Immature natural killer cell (primary cell): ENCODE data around the gene PSEN1. TPM values are rescaled to one million over a fixed set of nuclear protein-coding genes. Genes with fewer than 3 reads are reported as not detected.
A peak's percentile ranks its signal among the peaks of the same experiment; 100 is the strongest.

Experiments
- DNase-seq, 3 donors: peaks; one replicate each; pipeline ENCODE4 v3.0.0; 2022; ENCODE audit warnings: mixed read lengths in 1 of 3
- H3K27ac Mint-ChIP-seq, 6 donors: one replicate each; pipeline ENCODE4 v1.8.0; 2020; ENCODE audit warnings: mixed read lengths in 6 of 6, mild to moderate bottlenecking in 5 of 6, inconsistent platforms in 4 of 6, moderate library complexity in 3 of 6
- H3K27me3 Mint-ChIP-seq, 3 donors: one replicate each; pipeline ENCODE4 v1.8.0; 2020 to 2021; ENCODE audit warnings: low read depth in 3 of 3, mild to moderate bottlenecking in 3 of 3, mixed read lengths in 3 of 3, moderate library complexity in 3 of 3, inconsistent platforms in 1 of 3
- H3K36me3 Mint-ChIP-seq, 3 donors: one replicate each; pipeline ENCODE4 v1.8.0; 2020; ENCODE audit warnings: mixed read lengths in 3 of 3, inconsistent platforms in 2 of 3, mild to moderate bottlenecking in 2 of 3
- H3K4me1 Mint-ChIP-seq, 2 donors: one replicate each; pipeline ENCODE4 v1.8.0; 2020; ENCODE audit warnings: inconsistent platforms in 2 of 2, mild to moderate bottlenecking in 2 of 2, mixed read lengths in 2 of 2, moderate library complexity in 1 of 2
- H3K4me3 Mint-ChIP-seq, 5 donors: one replicate each; pipeline ENCODE4 v1.8.0; 2020; ENCODE audit warnings: mild to moderate bottlenecking in 5 of 5, mixed read lengths in 5 of 5, inconsistent platforms in 3 of 5, moderate library complexity in 3 of 5
- H3K9me3 Mint-ChIP-seq, 6 donors: one replicate each; pipeline ENCODE4 v1.8.0; 2020; ENCODE audit warnings: mild to moderate bottlenecking in 6 of 6, mixed read lengths in 6 of 6, inconsistent platforms in 4 of 6, moderate library complexity in 3 of 6
- polyA plus RNA-seq, 3 donors: library from polyadenylated mRNA; unstranded; fragments of 300-500 nt; fragmentation: Illumina TruSeq; gene quantifications; one replicate each; pipeline ENCODE4 v1.2.3, GENCODE V29; 2021

Gene PSEN1
- polyA plus RNA-seq, 3 donors from 2014 or later = 26.8 to 43.0 (median 40.9) TPM

DNA sequence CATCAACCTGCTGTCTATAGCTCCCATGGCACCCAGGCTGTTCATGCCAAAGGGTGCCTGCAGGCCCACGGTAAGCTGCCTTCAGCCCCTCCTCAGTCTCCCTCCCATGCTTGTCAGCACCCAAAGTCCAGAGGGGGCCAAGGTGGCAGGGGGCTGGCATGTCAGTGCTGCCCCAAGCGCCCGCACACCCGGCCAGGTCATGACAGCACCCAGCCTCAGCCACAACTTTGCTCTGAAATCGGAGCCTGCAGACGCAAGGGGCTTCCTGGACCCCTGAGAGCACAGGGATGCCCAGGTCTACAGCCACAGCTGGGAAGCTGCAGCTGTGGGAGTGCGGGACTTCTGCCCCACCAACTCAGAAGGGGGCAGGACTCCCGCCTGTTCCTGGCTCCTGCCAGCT is 72.5 kb downstream of the PSEN1 start:
- DNase-seq = no peak
- peaks cover 0 to 1% (median 0%) of the 10 kb centered on the region in 3 donors for H3K27me3 Mint-ChIP-seq
- H3K4me1 Mint-ChIP-seq = no peaks in the 10 kb centered on the region
- no peak overlapping the region for H3K27ac Mint-ChIP-seq
- no peak overlapping the region for H3K4me3 Mint-ChIP-seq
- H3K36me3 Mint-ChIP-seq = peaks cover 27 to 42% (median 27%) of the 10 kb centered on the region in 3 donors
- no peaks in the 10 kb centered on the region for H3K9me3 Mint-ChIP-seq

GRCh38 chr14:73209953-73210352 is 73.6 kb downstream of the PSEN1 start:
- Mint-ChIP-seq H3K27me3 (peaks cover 0 to 1% (median 0%) of the 10 kb centered on the region in 3 donors), H3K27ac (peak overlapping the region in 1 of 6 donors; percentile 49), H3K4me3 (no peak overlapping the region), H3K4me1 (no peaks in the 10 kb centered on the region), H3K36me3 (peaks cover 24 to 49% (median 24%) of the 10 kb centered on the region in 3 donors), H3K9me3 (no peaks in the 10 kb centered on the region)
- DNase-seq = no peak

GRCh38 chr14:73211251-73212040 is 75.1 kb downstream of the PSEN1 start:
- no peaks in the 10 kb centered on the region for H3K4me1 Mint-ChIP-seq
- no peak overlapping the region for H3K4me3 Mint-ChIP-seq
- H3K36me3 Mint-ChIP-seq = peaks cover 20 to 41% (median 22%) of the 10 kb centered on the region in 3 donors
- H3K27ac Mint-ChIP-seq = peak overlapping the region in 1 of 6 donors; percentile 45
- no peaks in the 10 kb centered on the region for H3K9me3 Mint-ChIP-seq
- DNase-seq = no peak
- H3K27me3 Mint-ChIP-seq = peaks cover 0 to 1% (median 0%) of the 10 kb centered on the region in 3 donors

DNA sequence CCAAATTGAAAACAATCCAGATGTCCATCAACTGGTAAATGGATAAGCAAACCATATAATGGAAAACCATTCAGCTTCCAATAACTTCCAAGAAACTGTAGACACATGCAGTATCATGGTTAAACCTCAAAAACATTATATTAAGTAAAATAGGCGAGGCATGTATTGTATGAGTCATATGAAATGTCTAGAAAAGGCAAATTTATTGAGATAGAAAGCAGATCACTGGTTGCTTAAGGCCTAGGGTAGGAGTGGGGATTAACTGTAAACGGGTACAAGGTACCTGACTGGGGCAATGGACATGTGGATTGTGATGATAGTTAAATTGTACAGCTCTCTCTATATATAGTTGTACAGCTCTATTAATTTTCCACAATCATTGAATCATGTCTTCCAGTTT is 79.7 kb downstream of the PSEN1 start:
- no peaks in the 10 kb centered on the region for H3K9me3 Mint-ChIP-seq
- no peak for DNase-seq
- no peaks in the 10 kb centered on the region for H3K4me1 Mint-ChIP-seq
- H3K36me3 Mint-ChIP-seq = peaks cover 30 to 59% (median 38%) of the 10 kb centered on the region in 3 donors
- no peak overlapping the region for H3K4me3 Mint-ChIP-seq
- H3K27ac Mint-ChIP-seq = peak overlapping the region in 1 of 6 donors; percentile 14
- H3K27me3 Mint-ChIP-seq = peaks cover 0 to 2% (median 0%) of the 10 kb centered on the region in 3 donors

DNA sequence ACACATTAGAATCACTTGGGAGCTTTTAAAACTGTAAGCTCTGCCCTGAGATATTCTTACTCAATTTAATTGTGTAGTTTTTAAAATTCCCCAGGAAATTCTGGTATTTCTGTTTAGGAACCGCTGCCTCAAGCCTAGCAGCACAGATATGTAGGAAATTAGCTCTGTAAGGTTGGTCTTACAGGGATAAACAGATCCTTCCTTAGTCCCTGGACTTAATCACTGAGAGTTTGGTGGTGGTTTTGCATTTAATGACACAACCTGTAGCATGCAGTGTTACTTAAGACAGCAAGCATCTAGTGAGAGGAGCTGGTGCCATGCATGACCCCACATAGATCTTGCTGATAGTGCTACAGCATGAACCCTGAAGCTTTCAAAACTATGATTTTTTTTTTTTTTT is 81.1 kb downstream of the PSEN1 start:
- no peaks in the 10 kb centered on the region for H3K9me3 Mint-ChIP-seq
- no peak overlapping the region for H3K4me3 Mint-ChIP-seq
- peaks cover 0 to 2% (median 0%) of the 10 kb centered on the region in 3 donors for H3K27me3 Mint-ChIP-seq
- H3K27ac Mint-ChIP-seq = no peak overlapping the region
- no peak for DNase-seq
- H3K4me1 Mint-ChIP-seq = no peaks in the 10 kb centered on the region
- H3K36me3 Mint-ChIP-seq = peaks cover 30 to 67% (median 44%) of the 10 kb centered on the region in 3 donors

DNA sequence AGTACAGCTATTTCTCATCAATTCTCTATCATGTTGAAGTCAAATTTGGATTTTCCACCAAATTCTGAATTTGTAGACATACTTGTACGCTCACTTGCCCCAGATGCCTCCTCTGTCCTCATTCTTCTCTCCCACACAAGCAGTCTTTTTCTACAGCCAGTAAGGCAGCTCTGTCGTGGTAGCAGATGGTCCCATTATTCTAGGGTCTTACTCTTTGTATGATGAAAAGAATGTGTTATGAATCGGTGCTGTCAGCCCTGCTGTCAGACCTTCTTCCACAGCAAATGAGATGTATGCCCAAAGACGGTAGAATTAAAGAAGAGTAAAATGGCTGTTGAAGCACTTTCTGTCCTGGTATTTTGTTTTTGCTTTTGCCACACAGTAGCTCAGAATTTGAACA is 83.8 kb downstream of the PSEN1 start:
- no peak for DNase-seq
- peaks cover 21 to 52% (median 38%) of the 10 kb centered on the region in 3 donors for H3K36me3 Mint-ChIP-seq
- no peaks in the 10 kb centered on the region for H3K9me3 Mint-ChIP-seq
- no peak overlapping the region for H3K27ac Mint-ChIP-seq
- no peak overlapping the region for H3K4me3 Mint-ChIP-seq
- H3K27me3 Mint-ChIP-seq = peaks cover 0 to 3% (median 2%) of the 10 kb centered on the region in 3 donors
- no peaks in the 10 kb centered on the region for H3K4me1 Mint-ChIP-seq

GRCh38 chr14:73220634-73221033 is 84.3 kb downstream of the PSEN1 start:
- peaks cover 0 to 3% (median 2%) of the 10 kb centered on the region in 3 donors for H3K27me3 Mint-ChIP-seq
- H3K9me3 Mint-ChIP-seq = no peaks in the 10 kb centered on the region
- peaks cover 21 to 56% (median 38%) of the 10 kb centered on the region in 3 donors for H3K36me3 Mint-ChIP-seq
- no peak for DNase-seq
- H3K4me3 Mint-ChIP-seq = no peak overlapping the region
- no peak overlapping the region for H3K27ac Mint-ChIP-seq
- no peaks in the 10 kb centered on the region for H3K4me1 Mint-ChIP-seq

- Mint-ChIP-seq H3K27ac (no peak overlapping the region), H3K9me3 (no peaks in the 10 kb centered on the region), H3K4me3 (no peak overlapping the region)
Observed at GRCh38 chr14:73221945-73222344, 85.6 kb downstream of the PSEN1 start.

GRCh38 chr14:73223049-73223448 is 86.7 kb downstream of the PSEN1 start:
- Mint-ChIP-seq H3K4me3 (no peak overlapping the region), H3K36me3 (peaks cover 21 to 50% (median 34%) of the 10 kb centered on the region in 3 donors), H3K27ac (no peak overlapping the region), H3K9me3 (no peaks in the 10 kb centered on the region), H3K27me3 (peaks cover 0 to 3% (median 0%) of the 10 kb centered on the region in 3 donors), H3K4me1 (no peaks in the 10 kb centered on the region)
- no peak for DNase-seq

More at GRCh38 chr14:73221945-73222344, 85.6 kb downstream of the PSEN1 start:
- Mint-ChIP-seq H3K27me3 (peaks cover 0 to 3% (median 0%) of the 10 kb centered on the region in 3 donors), H3K36me3 (peaks cover 21 to 55% (median 40%) of the 10 kb centered on the region in 3 donors), H3K4me1 (no peaks in the 10 kb centered on the region)
- no peak for DNase-seq

- H3K27ac Mint-ChIP-seq = no peak overlapping the region
- peaks cover 0 to 3% (median 0%) of the 10 kb centered on the region in 3 donors for H3K27me3 Mint-ChIP-seq
- no peaks in the 10 kb centered on the region for H3K4me1 Mint-ChIP-seq
- peaks cover 8 to 33% (median 21%) of the 10 kb centered on the region in 3 donors for H3K36me3 Mint-ChIP-seq
- H3K9me3 Mint-ChIP-seq = no peaks in the 10 kb centered on the region
- DNase-seq = no peak
- H3K4me3 Mint-ChIP-seq = no peak overlapping the region
Observed at GRCh38 chr14:73225496-73225895, 89.2 kb downstream of the PSEN1 start.

GRCh38 chr14:73227812-73228781 is 91.8 kb downstream of the PSEN1 start:
- H3K9me3 Mint-ChIP-seq = no peaks in the 10 kb centered on the region
- no peak overlapping the region for H3K27ac Mint-ChIP-seq
- peaks cover 1 to 5% (median 1%) of the 10 kb centered on the region in 3 donors for H3K27me3 Mint-ChIP-seq
- H3K4me1 Mint-ChIP-seq = no peaks in the 10 kb centered on the region
- peaks cover 4 to 15% (median 8%) of the 10 kb centered on the region in 3 donors for H3K36me3 Mint-ChIP-seq
- H3K4me3 Mint-ChIP-seq = no peak overlapping the region
- no peak for DNase-seq

DNA sequence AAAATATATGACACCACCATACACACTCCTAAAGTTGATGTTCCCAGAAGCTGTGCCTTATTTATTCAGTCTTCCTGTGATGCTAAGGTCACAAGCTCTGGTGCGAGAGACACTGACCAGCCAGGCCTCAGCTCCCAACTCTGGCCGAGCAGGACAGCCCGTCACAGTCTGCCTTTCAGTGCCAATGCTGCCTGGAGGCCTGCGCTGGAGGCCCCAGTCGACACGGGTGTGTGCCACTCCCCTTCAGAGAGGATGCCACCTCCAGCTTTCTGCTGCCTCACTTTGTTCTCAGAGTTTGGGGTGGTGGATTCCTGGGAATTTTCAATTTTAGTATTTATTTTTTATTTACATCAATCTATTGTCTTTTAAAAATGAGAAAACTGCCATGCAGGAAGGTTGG is 93.7 kb downstream of the PSEN1 start:
- H3K27me3 Mint-ChIP-seq = peaks cover 3 to 10% (median 5%) of the 10 kb centered on the region in 3 donors
- no peak for DNase-seq
- no peaks in the 10 kb centered on the region for H3K4me1 Mint-ChIP-seq
- no peak overlapping the region for H3K27ac Mint-ChIP-seq
- H3K36me3 Mint-ChIP-seq = peaks cover 4 to 15% (median 8%) of the 10 kb centered on the region in 3 donors
- no peaks in the 10 kb centered on the region for H3K9me3 Mint-ChIP-seq
- H3K4me3 Mint-ChIP-seq = no peak overlapping the region

GRCh38 chr14:73231981-73232851 is 95.9 kb downstream of the PSEN1 start:
- no peaks in the 10 kb centered on the region for H3K9me3 Mint-ChIP-seq
- DNase-seq = no peak
- H3K27ac Mint-ChIP-seq = no peak overlapping the region

More at GRCh38 chr14:73231981-73232851, 95.9 kb downstream of the PSEN1 start:
- Mint-ChIP-seq H3K4me3 (no peak overlapping the region), H3K36me3 (peaks cover 4 to 7% (median 4%) of the 10 kb centered on the region in 3 donors), H3K4me1 (peaks cover 2 to 6% of the 10 kb centered on the region in 2 donors), H3K27me3 (peaks cover 14 to 20% (median 17%) of the 10 kb centered on the region in 3 donors)
